Stomach (tissue), 4 donors: ENCODE results near the gene EXOC3.

Experiments used
- CTCF ChIP-seq, 7 experiments: fragments of 450-650 bp in 4 of 7; fragments of 200-600 bp in 3 of 7; sonication (generic) in 3 of 7; IDR thresholded peaks; one replicate each; pipeline ENCODE4 v1.5.1; 2016 to 2019; ENCODE audit warnings: antibody characterized with exemption in 7 of 7, control low read depth in 2 of 7, mild to moderate bottlenecking in 1 of 7
- EP300 ChIP-seq: sonication (generic); formaldehyde crosslinking; IDR thresholded peaks from one replicate; pipeline ENCODE4 v1.6.1; 2017; ENCODE audit warnings: antibody characterized with exemption
- POLR2A ChIP-seq, 4 donors: fragments of 450-650 bp; IDR thresholded peaks; one replicate each; pipeline ENCODE4 v1.6.1; 2016; ENCODE audit warnings: antibody characterized with exemption in 4 of 4, control low read depth in 2 of 4, mild to moderate bottlenecking in 1 of 4, moderate library complexity in 1 of 4
- POLR2AphosphoS5 ChIP-seq, 3 donors: sonication (generic); formaldehyde crosslinking; IDR thresholded peaks; one replicate each; pipeline ENCODE4 v1.6.1; 2016; ENCODE audit warnings: antibody characterized with exemption in 3 of 3

- TF ChIP-seq CTCF (IDR thresholded peaks at IDR 0.05): no peak
- TF ChIP-seq EP300: no peak
- no peak for TF ChIP-seq POLR2A (IDR thresholded peaks at IDR 0.05)
- no peak for TF ChIP-seq POLR2AphosphoS5 (IDR thresholded peaks at IDR 0.05)
These were observed 34.9 kb downstream of the EXOC3 start for GRCh38 chr5:477871-478270.
